Measurements from ENCODE around the gene LRBA.

Gene LRBA

DNA sequence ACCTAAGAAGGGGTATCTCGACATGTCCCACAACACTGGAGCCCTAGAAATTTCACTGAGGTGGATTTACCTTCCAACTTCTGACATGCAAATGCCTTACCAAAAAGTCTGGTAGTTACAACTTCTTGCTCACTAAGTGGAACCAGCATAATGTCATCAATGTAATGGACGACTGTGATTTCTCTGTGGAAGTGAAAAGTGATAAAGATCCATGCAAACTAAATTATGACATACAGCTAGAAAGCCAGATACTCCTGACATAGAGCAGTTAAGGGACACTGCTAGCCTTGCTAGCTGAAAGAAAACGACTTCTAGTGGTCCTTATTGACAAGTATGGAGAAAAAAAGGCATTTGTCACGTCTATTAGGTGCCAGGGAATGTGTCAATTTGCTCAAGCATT, 242.1 kb downstream of the LRBA start:
- no peak for ATAC-seq (ENCODE audit: insufficient read depth, low read depth)
- no peak overlapping the region for H3K9ac ChIP-seq (ENCODE audit: low read depth, low read length)

DNA sequence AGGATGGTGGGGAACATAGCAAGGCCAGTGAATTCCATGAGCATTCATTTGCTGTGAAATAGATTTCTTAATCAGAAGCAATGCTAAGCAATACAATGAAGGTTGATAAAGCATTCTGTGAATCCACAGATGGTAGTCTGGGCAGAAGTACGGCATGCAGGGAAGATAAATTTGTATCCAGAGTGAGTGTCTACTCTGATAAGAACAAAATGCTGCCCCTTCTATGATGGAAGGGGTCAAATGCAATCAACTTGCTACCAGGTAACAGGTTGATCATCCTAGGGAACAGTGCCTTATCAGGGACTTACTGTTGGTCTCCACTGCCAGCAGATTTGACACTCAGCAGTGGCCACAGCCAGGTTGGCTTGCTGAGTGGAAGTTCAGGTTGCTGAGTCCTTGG, 243.7 kb downstream of the LRBA start:
- no peak overlapping the region for H3K9ac ChIP-seq (ENCODE audit: low read depth, low read length)
- no peaks in the 10 kb centered on the region for H3K9me3 ChIP-seq (ENCODE audit: insufficient read depth, low read length, severe bottlenecking)
- TF ChIP-seq, protein P1, sequence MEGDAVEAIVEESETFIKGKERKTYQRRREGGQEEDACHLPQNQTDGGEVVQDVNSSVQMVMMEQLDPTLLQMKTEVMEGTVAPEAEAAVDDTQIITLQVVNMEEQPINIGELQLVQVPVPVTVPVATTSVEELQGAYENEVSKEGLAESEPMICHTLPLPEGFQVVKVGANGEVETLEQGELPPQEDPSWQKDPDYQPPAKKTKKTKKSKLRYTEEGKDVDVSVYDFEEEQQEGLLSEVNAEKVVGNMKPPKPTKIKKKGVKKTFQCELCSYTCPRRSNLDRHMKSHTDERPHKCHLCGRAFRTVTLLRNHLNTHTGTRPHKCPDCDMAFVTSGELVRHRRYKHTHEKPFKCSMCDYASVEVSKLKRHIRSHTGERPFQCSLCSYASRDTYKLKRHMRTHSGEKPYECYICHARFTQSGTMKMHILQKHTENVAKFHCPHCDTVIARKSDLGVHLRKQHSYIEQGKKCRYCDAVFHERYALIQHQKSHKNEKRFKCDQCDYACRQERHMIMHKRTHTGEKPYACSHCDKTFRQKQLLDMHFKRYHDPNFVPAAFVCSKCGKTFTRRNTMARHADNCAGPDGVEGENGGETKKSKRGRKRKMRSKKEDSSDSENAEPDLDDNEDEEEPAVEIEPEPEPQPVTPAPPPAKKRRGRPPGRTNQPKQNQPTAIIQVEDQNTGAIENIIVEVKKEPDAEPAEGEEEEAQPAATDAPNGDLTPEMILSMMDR (IDR thresholded peaks at IDR 0.05; ENCODE audit: borderline replicate concordance, extremely low read depth, low read length, poor library complexity, severe bottlenecking): no peak
- TF ChIP-seq EZH2 (IDR thresholded peaks at IDR 0.05; ENCODE audit: borderline replicate concordance, low read depth, low read length, severe bottlenecking): no peak
- ATAC-seq (ENCODE audit: insufficient read depth, low read depth): no peak
- H3K4me1 ChIP-seq (ENCODE audit: insufficient read depth, low read length): no peaks in the 10 kb centered on the region
- H4K20me1 ChIP-seq (ENCODE audit: insufficient read depth, low read length): no peaks in the 10 kb centered on the region
- H3K4me3 ChIP-seq (ENCODE audit: low read depth in 1 of 2, low read length in 2 of 2): no peak overlapping the region
- no peaks in the 10 kb centered on the region for H3K36me3 ChIP-seq (ENCODE audit: insufficient read depth, low read length)
- no peaks in the 10 kb centered on the region for H3K27me3 ChIP-seq (ENCODE audit: insufficient read depth, low read length, poor library complexity)
- H3K4me2 ChIP-seq (ENCODE audit: insufficient read depth, low read length): no peak overlapping the region
- H3K79me2 ChIP-seq (ENCODE audit: insufficient read depth, low read length): no peaks in the 10 kb centered on the region
- DNase-seq: no peak
- H3K27ac ChIP-seq (ENCODE audit: low read length): no peak overlapping the region
- H2AFZ ChIP-seq (ENCODE audit: low read depth, low read length): no peak overlapping the region

More for the DNA sequence above, 242.1 kb downstream of the LRBA start:
- Histone ChIP-seq H3K27me3 (ENCODE audit: insufficient read depth, low read length, poor library complexity) (no peaks in the 10 kb centered on the region), H3K36me3 (ENCODE audit: insufficient read depth, low read length) (no peaks in the 10 kb centered on the region), H2AFZ (ENCODE audit: low read depth, low read length) (no peak overlapping the region), H3K4me2 (ENCODE audit: insufficient read depth, low read length) (no peak overlapping the region), H3K9me3 (ENCODE audit: insufficient read depth, low read length, severe bottlenecking) (no peaks in the 10 kb centered on the region), H3K4me3 (ENCODE audit: low read depth in 1 of 2, low read length in 2 of 2) (no peak overlapping the region), H4K20me1 (ENCODE audit: insufficient read depth, low read length) (no peaks in the 10 kb centered on the region), H3K79me2 (ENCODE audit: insufficient read depth, low read length) (no peaks in the 10 kb centered on the region), H3K27ac (ENCODE audit: low read length) (no peak overlapping the region), H3K4me1 (ENCODE audit: insufficient read depth, low read length) (no peaks in the 10 kb centered on the region)
- TF ChIP-seq, protein P1 (IDR thresholded peaks at IDR 0.05; ENCODE audit: borderline replicate concordance, extremely low read depth, low read length, poor library complexity, severe bottlenecking): no peak
- TF ChIP-seq EZH2 (IDR thresholded peaks at IDR 0.05; ENCODE audit: borderline replicate concordance, low read depth, low read length, severe bottlenecking): no peak
- no peak for DNase-seq

DNA sequence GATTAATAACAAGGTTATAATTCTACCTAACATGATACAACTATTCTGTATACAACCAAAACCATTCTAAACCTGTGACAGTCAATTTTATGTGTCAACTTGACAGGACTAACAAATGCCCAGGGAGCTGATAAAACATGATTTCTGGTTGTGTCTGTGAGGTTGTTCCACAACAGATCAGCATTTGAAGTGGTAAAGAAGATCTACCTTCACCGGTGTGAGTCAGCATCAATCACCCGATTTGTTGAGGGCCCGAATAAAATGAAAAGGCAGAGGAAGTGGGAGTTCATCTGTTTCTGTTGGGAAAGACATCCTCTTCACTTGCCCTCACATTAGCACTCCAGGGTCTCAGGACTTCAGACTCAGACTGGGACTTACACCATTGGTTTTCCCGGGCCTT, 245.2 kb downstream of the LRBA start:
- H3K79me2 ChIP-seq (ENCODE audit: insufficient read depth, low read length): no peaks in the 10 kb centered on the region
- no peak for ATAC-seq (ENCODE audit: insufficient read depth, low read depth)
- no peak overlapping the region for H3K4me2 ChIP-seq (ENCODE audit: insufficient read depth, low read length)
- no peaks in the 10 kb centered on the region for H3K27me3 ChIP-seq (ENCODE audit: insufficient read depth, low read length, poor library complexity)
- H2AFZ ChIP-seq (ENCODE audit: low read depth, low read length): no peak overlapping the region
- H3K9ac ChIP-seq (ENCODE audit: low read depth, low read length): no peak overlapping the region
- no peaks in the 10 kb centered on the region for H4K20me1 ChIP-seq (ENCODE audit: insufficient read depth, low read length)
- TF ChIP-seq EZH2 (IDR thresholded peaks at IDR 0.05; ENCODE audit: borderline replicate concordance, low read depth, low read length, severe bottlenecking): no peak
- TF ChIP-seq, protein P1 (IDR thresholded peaks at IDR 0.05; ENCODE audit: borderline replicate concordance, extremely low read depth, low read length, poor library complexity, severe bottlenecking): no peak
- H3K9me3 ChIP-seq (ENCODE audit: insufficient read depth, low read length, severe bottlenecking): no peaks in the 10 kb centered on the region
- no peak overlapping the region for H3K27ac ChIP-seq (ENCODE audit: low read length)
- H3K36me3 ChIP-seq (ENCODE audit: insufficient read depth, low read length): no peaks in the 10 kb centered on the region
- H3K4me1 ChIP-seq (ENCODE audit: insufficient read depth, low read length): no peaks in the 10 kb centered on the region
- no peak for DNase-seq
- no peak overlapping the region for H3K4me3 ChIP-seq (ENCODE audit: low read depth in 1 of 2, low read length in 2 of 2)

DNA sequence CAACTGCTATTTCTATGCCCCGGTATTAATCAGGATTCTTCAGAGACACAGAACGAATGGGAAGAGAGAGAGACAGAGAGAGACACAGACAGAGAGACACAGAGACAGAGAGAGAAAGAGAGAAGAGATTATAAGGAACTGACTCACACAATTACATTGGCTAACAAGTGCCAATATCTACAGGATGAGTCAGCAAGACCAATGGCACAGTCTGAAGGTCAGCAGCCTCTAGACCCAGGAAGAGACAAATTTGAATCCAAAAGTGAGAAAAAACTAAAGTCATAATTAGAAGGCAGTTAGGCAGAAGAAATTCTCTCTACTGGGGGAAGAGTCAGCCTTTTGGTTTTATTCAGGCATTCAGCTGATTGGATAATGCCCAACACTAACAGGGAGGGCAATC, 245.8 kb downstream of the LRBA start:
- Histone ChIP-seq H3K4me1 (ENCODE audit: insufficient read depth, low read length) (no peaks in the 10 kb centered on the region), H3K36me3 (ENCODE audit: insufficient read depth, low read length) (no peaks in the 10 kb centered on the region), H3K79me2 (ENCODE audit: insufficient read depth, low read length) (no peaks in the 10 kb centered on the region), H3K9me3 (ENCODE audit: insufficient read depth, low read length, severe bottlenecking) (no peaks in the 10 kb centered on the region), H2AFZ (ENCODE audit: low read depth, low read length) (no peak overlapping the region), H3K4me2 (ENCODE audit: insufficient read depth, low read length) (no peak overlapping the region), H3K9ac (ENCODE audit: low read depth, low read length) (no peak overlapping the region), H3K4me3 (ENCODE audit: low read depth in 1 of 2, low read length in 2 of 2) (no peak overlapping the region), H3K27ac (ENCODE audit: low read length) (no peak overlapping the region), H4K20me1 (ENCODE audit: insufficient read depth, low read length) (no peaks in the 10 kb centered on the region), H3K27me3 (ENCODE audit: insufficient read depth, low read length, poor library complexity) (no peaks in the 10 kb centered on the region)
- TF ChIP-seq, protein P1 (IDR thresholded peaks at IDR 0.05; ENCODE audit: borderline replicate concordance, extremely low read depth, low read length, poor library complexity, severe bottlenecking): no peak
- TF ChIP-seq EZH2 (IDR thresholded peaks at IDR 0.05; ENCODE audit: borderline replicate concordance, low read depth, low read length, severe bottlenecking): no peak
- ATAC-seq (ENCODE audit: insufficient read depth, low read depth): no peak
- no peak for DNase-seq
